Nucleus accumbens (tissue), 56 donors: ENCODE results near the gene LIME1.
A peak's percentile ranks its signal among the peaks of the same experiment; 100 is the strongest.

ENCODE experiments used
- DNase-seq, 56 donors: peaks; one replicate each; lab custom pipeline; 2025; lab: John Stamatoyannopoulos, UW

Gene LIME1

GRCh38 chr20:63736893-63737694 is 630 bp downstream of the LIME1 start:
- peak in 1 of 56 donors; percentile 7 for DNase-seq

- no peak for DNase-seq
These were observed 1.2 kb downstream of the LIME1 start for GRCh38 chr20:63737695-63737944.

- DNase-seq: no peak
These were observed 1.7 kb downstream of the LIME1 start for GRCh38 chr20:63737945-63738686.

GRCh38 chr20:63738687-63739129 is 2.2 kb downstream of the LIME1 start:
- peak in 4 of 56 donors; percentile 23 to 52 (median 39) for DNase-seq

GRCh38 chr20:63739130-63740069 is 2.9 kb downstream of the LIME1 start, which contains the start of gene SLC2A4RG:
SLC2A4RG (plus strand) TSS chr20:63739776; CDS start chr20:63739913, 137 bp downstream.
- peak in 45 of 56 donors; percentile 29 to 86 (median 60) for DNase-seq

GRCh38 chr20:63740070-63740626 is 3.7 kb downstream of the LIME1 start:
- peak in 8 of 56 donors; percentile 11 to 64 (median 24) for DNase-seq

GRCh38 chr20:63740627-63741353 is 4.3 kb downstream of the LIME1 start:
- DNase-seq: peak in 47 of 56 donors; percentile 35 to 84 (median 63)

- no peak for DNase-seq
These were observed 4.9 kb downstream of the LIME1 start for GRCh38 chr20:63741354-63741675.

GRCh38 chr20:63741676-63742380 is 5.4 kb downstream of the LIME1 start:
- no peak for DNase-seq

GRCh38 chr20:63742381-63743024 is 6.0 kb downstream of the LIME1 start:
- no peak for DNase-seq

- DNase-seq: no peak
These were observed 6.9 kb downstream of the LIME1 start for GRCh38 chr20:63743210-63743970.

- no peak for DNase-seq
These were observed 7.7 kb downstream of the LIME1 start for GRCh38 chr20:63744158-63744557.

GRCh38 chr20:63744574-63745423 is 8.3 kb downstream of the LIME1 start:
- DNase-seq: no peak

GRCh38 chr20:63745424-63745805 is 9.0 kb downstream of the LIME1 start:
- DNase-seq: no peak

- no peak for DNase-seq
These were observed 9.7 kb downstream of the LIME1 start for GRCh38 chr20:63745961-63746731.

GRCh38 chr20:63746751-63747315 is 10.4 kb downstream of the LIME1 start:
- DNase-seq: no peak
